DND-41 (cell line): ENCODE measurements around the gene LIX1L.

Experiments used
- CTCF ChIP-seq: IDR thresholded peaks from 2 replicates; pipeline ENCODE4 v1.5.1; 2012; ENCODE audit warnings: borderline replicate concordance, low read length, moderate library complexity, mild to moderate bottlenecking; ENCODE audit not compliant: poor library complexity, severe bottlenecking; ENCODE audit errors: extremely low read depth
- EZH2 ChIP-seq: IDR thresholded peaks from 3 replicates; pipeline ENCODE4 v1.6.1; 2012; ENCODE audit warnings: borderline replicate concordance, low read depth, mild to moderate bottlenecking, moderate library complexity, low read length, inconsistent platforms; ENCODE audit not compliant: severe bottlenecking

- peak; percentile 74 for TF ChIP-seq CTCF
- TF ChIP-seq EZH2: no peak
These were observed 30.5 kb downstream of the LIX1L start, which contains the start of gene RBM8A for GRCh38 chr1:145927063-145927886.
